AG09309 (cell line): ENCODE measurements around the gene IL13RA2.

Experiments used
- DNase-seq: peaks from one replicate; pipeline ENCODE4 v3.0.0-alpha.2; 2010; ENCODE audit warnings: low read depth
- H3K4me3 ChIP-seq: 2 replicates; pipeline ENCODE4 v1.5.1; 2011; ENCODE audit warnings: mild to moderate bottlenecking, low read depth, low read length, moderate library complexity; ENCODE audit not compliant: control insufficient read depth
- CTCF ChIP-seq: IDR thresholded peaks from 2 replicates; pipeline ENCODE4 v1.5.1; 2011; ENCODE audit warnings: mild to moderate bottlenecking, low read depth, low read length, inconsistent platforms; ENCODE audit not compliant: insufficient read depth, control insufficient read depth; ENCODE audit errors: missing control alignments

Gene IL13RA2

GRCh38 chrX:115017455-115017854 lies at the start of gene IL13RA2:
IL13RA2 (minus strand) TSS chrX:115017616; CDS start chrX:115017269, 347 bp downstream.
- TF ChIP-seq CTCF = no peak
- H3K4me3 ChIP-seq = no peak within 1 kb of the TSS
- no peak for DNase-seq

GRCh38 chrX:115065304-115065703 lies 47.9 kb upstream of the IL13RA2 start:
- DNase-seq = no peak
- TF ChIP-seq CTCF = no peak
- H3K4me3 ChIP-seq = no peak overlapping the region

- no peak overlapping the region for H3K4me3 ChIP-seq
- TF ChIP-seq CTCF = no peak
- no peak for DNase-seq
Measured at GRCh38 chrX:115060013-115060412, 42.6 kb upstream of the IL13RA2 start.

- DNase-seq = peak; percentile 87
- H3K4me3 ChIP-seq = no peak overlapping the region
- no peak for TF ChIP-seq CTCF
Measured at GRCh38 chrX:115058276-115058675, 40.9 kb upstream of the IL13RA2 start.

- no peak for TF ChIP-seq CTCF
- no peak overlapping the region for H3K4me3 ChIP-seq
- DNase-seq = no peak
Measured at GRCh38 chrX:115054876-115055275, 37.5 kb upstream of the IL13RA2 start.

- DNase-seq = no peak
- no peak for TF ChIP-seq CTCF
- no peak overlapping the region for H3K4me3 ChIP-seq
Measured at GRCh38 chrX:115053223-115053622, 35.8 kb upstream of the IL13RA2 start.

- H3K4me3 ChIP-seq = no peak overlapping the region
Measured at GRCh38 chrX:115047715-115048114, 30.3 kb upstream of the IL13RA2 start.

More at GRCh38 chrX:115047715-115048114, 30.3 kb upstream of the IL13RA2 start:
- no peak for DNase-seq
- TF ChIP-seq CTCF = no peak
